GM18499 (cell line): ENCODE results near the gene FARS2.

Source experiments
- ATAC-seq: cut with Tn5 transposase; IDR thresholded peaks from one replicate; pipeline ENCODE4 v1.9.1; 2021; ENCODE audit warnings: moderate number of reproducible peaks; ENCODE audit not compliant: insufficient read depth, unreplicated experiment

The FARS2 gene

DNA sequence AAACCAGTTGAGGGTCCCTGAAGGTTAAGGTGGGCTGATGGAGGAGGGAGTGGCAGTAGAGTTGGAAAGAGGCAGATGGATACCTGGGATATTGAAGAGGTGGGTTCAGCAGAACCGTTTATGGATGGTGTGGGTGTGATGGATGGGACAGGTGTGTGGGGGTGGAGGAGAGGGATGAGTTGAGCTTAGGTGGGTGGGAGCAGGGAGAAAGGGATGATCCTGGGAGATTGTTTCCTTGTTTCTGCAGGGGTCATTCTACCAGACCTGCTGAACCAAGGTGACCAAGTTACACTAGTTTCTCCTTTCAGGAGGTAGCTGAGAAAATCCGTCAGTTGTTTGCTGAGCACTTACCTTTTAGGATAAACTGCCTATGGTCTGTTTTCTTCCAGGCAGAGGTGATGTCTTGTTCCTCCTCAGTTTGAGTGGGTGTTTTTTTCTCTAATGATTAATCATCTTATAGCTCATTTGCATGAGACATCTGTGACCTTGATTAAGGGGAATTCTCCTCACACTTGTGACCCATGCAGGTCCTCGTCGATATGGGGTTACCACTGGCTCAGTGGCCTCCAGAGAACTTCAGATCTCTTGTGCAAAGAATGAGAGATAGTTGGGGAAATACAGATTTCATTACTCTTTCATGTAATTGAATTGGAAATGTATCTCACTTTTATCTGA, 53.0 kb downstream of the FARS2 start:
- no peak for ATAC-seq

DNA sequence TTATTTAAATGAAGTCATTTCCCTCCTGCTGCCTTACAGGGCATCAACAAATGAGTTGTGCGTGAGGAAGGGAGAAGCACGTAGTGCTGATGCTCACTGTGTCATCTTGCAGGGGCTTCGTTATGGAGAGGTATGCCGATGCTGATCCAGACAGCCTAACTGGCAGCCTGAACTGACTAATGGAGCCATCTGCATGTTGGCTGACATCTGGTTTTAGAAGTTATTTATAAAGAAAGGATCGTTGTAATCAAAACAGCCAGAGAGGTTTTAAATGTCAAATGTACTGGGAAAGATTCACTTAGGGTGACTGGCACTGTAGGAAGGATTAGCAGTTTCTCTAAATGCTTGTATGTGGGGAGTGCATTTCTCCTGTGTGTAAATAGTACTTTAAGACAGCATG, 54.6 kb downstream of the FARS2 start:
- no peak for ATAC-seq

DNA sequence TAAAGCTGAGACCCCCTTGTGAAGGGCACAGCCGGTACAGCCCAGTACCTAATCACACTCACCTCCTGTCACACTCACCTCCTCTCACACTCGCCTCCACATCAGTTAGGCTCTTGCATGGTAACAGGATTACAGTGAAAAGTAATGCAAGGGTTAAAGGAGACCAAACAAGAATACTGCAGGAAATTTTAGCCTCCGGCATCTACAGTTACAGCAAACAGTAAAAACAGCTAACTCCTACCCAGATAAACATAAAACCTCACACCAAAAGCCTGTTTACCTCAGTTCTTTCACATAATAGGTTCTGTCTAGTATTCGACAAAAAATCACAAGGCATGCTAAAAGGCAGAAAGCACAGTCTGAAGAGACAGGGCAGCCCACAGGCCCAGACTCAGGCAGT, 55.6 kb downstream of the FARS2 start:
- ATAC-seq: no peak

DNA sequence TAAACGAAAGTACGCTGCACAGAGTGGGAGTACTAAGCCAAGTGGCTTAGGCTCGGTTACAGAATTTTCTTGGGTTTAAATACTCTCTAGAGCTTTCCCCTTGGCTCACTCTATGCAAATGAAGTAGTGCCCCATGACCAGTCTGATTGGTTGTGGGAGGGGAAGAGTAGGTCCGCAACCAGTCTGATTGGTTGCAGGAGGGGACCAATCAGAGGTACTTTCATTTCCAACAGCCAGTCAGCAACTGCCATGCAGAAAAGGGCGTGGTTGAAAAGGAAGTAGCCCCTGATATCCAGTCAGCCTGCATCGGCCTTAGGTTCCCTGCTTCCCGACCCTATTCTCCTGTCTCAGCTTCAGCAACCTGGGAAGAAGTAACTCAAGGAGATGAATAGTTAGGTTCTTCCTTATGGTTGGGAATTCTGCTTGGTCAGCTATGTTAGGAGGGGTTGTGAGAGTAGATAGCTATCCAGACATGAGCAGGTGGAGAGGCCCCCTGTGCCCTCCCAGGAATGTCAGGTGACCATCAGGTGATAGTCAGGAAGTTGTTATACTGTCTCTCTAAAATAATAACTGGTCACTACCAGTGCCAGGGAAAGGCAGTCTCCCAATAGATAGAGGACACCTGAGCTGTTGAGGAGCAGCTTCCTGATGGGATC, 57.4 kb downstream of the FARS2 start:
- ATAC-seq: no peak

DNA sequence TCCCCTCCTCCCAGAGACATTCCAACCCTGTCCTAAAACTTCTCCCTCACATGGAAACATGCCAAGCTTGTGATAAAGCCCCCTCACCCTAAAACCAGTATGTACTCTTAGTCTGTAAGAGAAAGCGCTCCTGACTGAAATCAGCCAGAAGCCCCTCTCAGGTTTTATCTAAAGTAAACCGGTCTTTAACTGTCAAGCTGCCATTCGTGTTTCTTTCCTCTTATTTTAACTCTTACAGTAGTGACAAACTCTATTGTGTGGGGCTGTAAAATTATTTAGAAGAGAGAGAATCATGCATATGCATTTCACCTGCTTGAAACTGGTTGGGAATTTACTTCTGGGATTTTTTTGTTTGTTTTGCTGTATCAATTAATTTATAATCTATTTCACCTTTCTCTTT, 62.7 kb downstream of the FARS2 start:
- ATAC-seq: no peak

DNA sequence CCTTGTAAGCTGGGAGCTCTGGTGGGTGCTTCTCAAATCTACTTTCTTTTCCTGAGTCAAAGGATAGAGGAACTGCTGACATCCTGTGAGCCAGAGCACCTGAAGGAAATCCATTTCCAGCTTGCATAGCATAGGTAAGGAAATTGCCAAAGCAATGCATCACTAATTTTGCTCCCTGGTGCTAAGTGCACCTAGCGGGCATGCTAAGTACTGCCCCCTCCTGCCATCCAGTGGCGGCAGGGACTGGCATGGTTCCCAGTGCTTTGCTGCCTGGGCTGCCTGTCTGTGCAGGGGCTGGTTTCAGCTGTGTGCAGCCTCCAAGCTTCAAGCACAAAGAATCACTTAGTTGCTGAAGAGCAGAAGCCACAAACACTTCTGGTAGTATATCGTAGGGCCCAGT, 63.9 kb downstream of the FARS2 start:
- no peak for ATAC-seq

DNA sequence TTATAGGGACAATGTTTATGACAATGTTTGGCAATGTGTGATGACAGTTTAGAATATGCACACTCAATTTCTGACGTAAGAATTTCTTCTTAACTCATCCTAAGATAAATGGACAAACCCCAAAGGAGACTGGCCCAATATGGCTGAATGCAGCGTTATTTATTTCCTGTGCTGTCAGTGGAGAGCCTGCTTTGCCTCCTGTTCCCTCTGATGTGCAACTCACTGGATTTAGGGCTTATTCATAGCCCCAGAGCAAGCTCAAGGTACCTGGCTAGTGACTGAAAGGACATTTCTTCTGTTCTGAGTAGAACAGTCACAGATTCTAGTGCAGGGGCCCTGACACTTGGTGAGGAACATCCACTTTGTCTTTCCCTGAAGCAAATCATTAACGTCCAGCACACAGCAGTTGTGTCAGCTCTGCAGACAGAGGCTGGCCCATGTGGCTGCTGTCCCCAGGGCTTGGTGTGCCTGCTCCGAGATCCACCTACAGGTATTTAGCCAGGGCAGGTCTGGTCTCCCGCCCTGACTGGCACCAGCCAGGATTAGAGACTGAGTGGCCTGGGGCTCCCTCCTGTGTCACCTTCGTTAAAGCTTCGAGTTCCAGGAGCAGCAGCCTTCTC, 64.8 kb downstream of the FARS2 start:
- no peak for ATAC-seq

DNA sequence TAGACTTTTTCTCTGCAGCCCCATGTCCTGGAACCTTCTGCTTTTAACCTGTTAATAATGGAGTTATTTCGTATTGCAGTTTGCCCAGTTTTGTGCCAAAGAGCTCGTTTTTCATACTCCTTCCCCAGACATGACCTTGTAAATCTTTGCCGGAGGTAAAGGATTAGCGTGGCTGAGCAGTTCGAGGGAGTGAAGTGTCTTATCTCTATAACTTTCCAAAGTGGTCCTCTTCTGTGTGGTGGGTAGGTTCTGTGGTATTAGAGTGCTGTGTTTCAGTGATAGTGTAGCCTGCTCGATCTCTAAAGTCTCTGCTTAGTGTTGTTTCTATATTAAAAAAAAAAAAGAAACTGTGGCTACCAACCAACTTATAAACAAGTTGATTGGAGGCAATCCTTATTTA, 67.5 kb downstream of the FARS2 start:
- no peak for ATAC-seq

DNA sequence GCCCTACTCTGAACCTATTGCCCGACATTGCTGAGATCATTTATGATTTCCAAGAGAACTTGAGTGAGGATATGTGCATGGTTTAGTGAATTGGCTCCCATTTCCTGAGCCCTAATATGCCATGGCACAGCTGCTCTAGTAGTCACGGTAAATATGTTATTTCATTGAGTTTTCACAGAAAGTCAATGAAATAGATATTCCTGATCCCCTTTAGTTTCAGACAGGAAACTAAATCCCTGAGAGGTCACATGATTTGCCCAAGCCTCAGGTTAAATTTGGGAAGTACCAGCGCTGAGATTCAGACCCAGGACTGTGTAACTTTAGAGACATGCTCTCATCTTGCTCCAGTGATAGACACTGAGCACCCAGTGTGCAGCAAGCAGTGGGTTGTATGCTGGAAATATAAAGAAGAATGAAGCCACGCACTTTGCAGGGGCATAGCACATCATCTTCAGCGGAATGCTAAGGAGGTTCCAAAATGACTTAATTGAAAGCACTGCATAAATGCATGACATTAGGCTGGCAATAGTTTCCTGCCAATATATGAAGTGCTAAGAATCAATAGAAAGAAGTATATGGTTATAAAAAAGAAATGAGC, 70.6 kb downstream of the FARS2 start:
- no peak for ATAC-seq

DNA sequence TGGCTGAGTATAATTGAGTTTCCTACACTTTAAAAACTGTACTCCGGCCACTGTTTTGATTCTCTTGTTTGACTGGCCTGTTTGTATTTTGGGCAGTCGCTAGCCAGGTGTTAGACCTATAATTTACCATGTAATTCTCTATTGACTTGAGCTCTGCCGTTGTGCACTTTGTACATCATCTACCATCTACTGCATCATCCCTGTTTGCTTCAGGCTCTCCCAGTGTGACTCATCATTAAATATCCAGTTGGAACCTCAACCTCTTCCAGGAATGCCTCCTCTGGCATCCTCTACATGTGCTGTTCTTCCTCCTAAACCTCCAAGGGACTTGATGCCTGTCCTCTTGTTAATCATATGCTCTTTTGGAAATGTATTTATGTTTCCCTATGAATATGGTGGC, 72.3 kb downstream of the FARS2 start:
- ATAC-seq: no peak

DNA sequence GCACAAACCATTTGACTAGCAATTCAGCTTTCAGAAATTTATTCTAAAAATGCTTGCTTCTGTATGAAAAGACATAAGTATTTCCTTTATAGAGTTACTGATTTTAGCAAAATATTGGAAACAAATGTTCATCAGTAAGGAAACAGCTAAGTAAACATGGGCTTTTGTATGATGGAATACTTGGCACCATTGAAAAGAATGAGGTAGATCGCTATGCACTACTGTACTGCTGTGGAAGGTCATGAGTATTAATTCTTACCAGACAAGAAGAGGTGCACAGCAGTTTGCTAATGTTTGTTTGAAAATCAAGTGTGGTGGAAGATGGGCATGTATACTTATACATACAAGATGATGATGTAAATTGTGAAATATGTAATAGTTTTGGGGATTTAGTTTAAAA, 73.0 kb downstream of the FARS2 start:
- ATAC-seq: no peak

DNA sequence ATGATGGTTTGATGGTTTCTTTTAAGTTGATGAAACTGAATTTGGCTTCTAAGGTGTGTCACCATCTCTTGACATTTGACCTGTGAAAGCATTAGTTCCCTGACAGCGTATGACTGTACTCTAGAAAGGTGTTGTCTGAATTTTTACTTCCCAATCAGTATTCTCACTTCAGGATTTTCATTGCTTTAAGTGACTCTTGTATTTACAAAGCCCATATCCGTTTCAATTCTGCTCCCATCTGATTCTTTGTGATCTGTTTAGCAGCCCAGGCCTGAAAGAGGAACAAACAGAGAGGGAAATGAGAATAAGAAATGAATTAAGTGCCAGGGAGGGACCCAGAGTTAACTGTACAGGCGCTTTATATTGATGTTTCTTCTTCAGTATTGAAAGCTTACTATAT, 73.7 kb downstream of the FARS2 start:
- no peak for ATAC-seq

DNA sequence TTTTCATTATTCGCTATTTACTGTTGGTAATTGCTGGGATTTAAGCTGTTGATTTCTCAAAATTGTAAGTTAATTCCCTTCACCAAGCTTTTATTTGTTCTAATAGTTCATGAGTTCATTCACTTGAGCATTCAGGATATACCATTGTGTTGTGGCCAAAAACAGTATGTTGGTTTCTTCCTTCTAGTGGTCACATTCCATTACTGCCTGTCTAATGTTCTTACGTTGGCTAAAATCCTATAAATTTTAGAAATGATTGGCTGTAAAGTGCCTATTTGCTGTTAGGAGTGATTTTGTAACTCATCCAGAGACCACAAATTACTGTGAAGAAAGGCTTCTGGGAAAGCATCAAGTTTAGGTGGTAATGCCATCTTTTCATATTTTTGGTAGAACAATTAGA, 76.3 kb downstream of the FARS2 start:
- ATAC-seq: no peak

DNA sequence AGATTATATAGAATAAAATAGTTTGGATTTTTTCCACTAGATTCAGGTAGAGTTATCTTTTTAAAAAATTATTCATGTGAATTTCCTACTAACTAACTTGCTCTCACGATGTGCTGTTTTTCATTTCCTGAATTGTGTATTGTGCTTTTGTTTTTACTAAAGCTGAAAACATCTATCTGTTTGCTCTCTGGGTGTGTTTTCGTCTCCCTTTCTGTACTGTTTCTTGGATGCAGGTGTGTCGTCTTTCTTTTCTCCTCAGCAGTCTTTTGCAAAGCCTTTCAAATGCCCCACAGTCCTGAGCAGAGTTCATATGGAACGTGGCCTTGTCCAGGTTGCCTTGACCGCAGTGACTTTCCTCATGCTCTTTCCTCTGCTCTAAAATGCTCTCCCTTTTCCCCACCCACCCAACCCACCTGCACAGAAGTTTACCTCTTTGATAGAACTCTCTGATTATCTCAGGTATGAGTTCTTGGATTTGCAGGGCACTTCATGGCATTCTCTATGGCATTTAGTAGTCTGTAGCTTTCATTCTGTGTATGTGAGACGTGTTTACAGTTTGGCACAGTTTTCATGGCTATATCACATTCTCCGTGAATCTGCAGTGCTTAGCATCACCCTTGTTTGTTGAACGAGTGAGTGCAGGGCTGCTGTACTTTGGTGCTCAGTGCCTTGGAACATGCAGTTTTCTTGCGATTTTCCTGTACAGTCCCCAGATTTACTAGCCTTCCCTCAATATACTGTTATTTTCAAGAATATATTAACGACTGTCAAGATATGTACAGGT, 77.1 kb downstream of the FARS2 start:
- no peak for ATAC-seq

DNA sequence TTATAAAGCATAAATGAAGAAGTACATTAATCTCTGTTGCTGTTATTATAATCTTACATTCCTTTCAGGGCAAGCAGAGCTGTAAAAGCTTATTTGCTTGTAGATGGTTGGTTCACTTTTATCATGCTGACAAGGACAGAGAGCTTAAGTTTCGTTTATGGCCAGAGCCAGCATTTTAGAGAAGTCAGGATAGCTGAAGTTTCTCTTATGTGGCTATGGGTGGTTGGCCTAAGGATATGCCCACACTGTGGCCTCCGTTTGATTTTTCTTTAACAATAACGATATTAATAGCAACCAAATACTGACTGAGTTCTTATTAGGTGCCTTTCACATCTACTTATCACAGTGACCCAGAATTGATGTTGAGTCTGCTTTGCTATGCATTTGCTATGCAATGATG, 78.5 kb downstream of the FARS2 start:
- no peak for ATAC-seq

DNA sequence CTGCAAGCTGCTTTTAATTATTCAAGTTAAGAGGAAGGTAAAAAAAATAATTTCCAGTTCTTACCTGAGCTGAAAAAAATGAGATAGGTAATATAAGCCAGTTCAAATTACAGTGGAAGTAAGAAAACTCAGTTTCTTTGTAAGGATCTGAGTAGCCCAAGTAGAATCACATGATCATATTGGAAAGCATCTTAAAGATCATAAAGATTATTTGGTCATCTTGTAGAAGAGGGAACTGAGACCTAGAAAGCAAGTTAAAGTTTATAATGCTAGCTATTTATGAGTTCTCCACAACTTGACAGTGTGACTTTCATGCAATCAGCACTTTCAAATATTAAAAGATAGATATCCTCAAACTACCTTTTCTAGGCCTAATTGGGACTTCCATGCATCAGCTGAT, 80.5 kb downstream of the FARS2 start:
- ATAC-seq: no peak

DNA sequence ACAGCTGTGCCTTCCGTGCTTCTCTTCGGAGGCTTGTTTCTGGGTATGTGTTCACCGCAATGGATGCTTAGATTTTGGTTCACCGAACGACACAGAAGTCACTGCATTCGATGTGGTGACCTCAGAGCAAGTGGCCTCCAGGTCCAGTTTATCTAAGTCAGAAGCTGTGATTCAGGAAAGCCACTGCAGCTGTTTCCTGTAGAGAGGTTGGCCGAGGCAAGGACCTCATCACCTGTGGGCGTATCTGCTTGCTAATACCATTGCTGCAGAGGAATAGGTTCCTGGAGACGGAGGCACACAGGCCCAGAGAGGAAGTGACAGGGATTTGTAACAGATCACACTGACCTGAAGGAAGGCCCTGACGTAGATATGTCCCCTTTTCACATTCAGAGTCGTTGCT, 82.7 kb downstream of the FARS2 start:
- ATAC-seq: no peak

DNA sequence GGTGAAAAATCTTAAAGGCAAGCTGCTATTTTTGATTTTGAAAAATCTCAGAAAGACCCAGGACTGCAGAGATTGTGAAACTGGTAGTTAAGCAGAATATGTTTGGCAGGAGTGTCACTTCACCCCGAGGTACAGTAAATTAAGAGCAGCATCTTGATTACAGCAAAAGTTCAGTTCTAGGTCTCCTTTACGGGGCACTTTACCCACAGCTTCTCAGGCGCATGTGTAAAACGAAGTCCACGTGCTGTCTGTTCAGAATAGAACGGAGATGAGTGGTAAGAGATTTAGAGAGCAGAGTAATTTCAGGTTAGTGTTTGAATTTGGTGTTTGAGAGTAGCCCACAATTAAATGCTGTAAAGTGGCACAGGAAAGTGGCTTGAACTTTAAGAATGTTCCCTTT, 84.0 kb downstream of the FARS2 start:
- ATAC-seq: no peak

DNA sequence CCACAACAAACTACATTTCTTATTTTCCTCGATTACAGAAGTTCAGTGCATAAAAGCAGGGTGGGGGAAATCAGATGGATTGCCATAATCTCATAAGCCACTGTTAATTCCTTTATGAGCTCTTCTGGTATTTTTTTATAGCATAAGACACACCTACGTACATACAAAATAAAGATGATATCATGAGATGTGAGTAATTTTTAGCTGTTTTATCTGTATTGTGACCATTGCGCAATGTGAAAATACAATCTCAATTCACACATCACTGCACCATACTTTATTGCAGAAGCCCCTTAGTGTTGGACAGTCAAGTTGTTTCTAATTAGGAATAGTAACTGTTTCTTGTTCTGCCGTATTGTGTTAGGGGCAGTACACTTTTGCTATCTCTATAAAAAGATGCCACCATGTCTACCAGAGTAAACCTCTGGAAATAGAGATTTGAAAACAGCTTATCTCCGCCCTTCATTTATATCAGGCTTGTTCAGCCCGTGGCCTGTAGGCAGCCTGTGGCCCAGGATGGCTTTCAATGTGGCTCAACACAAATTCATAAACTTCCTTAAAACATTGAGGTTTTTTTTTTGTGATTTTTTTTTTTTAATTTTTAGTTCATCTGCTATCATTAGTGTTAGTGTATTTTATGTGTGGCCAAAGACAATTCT, 90.4 kb downstream of the FARS2 start:
- ATAC-seq: no peak

DNA sequence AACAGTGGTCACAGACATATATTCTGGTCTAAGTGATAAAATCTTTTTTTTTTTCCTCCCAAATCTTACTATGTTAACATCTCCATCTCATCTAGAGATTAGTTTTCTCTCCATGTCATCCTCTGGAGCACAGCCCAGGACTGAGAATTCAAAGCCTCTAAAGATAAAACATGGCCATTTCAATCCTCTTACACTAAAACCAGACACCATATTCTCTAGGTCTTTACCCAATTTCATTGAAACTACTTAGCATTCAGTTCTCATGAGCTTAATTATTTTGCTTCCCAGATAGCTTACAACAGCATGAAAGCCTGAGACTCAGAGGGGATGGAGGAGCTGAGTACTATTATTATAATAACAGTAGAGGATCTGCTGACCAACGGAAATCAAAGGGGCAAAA, 92.7 kb downstream of the FARS2 start:
- no peak for ATAC-seq
